Cortex of kidney (tissue), 1 donor: ENCODE measurements around the gene PINLYP.
"Not testable (repeated sequence)": the region's sequence is repeated elsewhere in the genome, so short reads cannot be mapped to it uniquely, and the experiment has no call there.

Experiments used
- DNase-seq: peaks from one replicate; lab custom pipeline; 2025; lab: John Stamatoyannopoulos, UW

The PINLYP gene

GRCh38 chr19:43575156-43575950, at the start of gene PINLYP, which contains the start of gene XRCC1:
Gene PINLYP, plus strand, starts transcription at chr19:43575801. Its CDS starts 1,391 bp downstream, at chr19:43577192.
Gene XRCC1, minus strand, starts transcription at chr19:43575527. Its CDS starts 69 bp downstream, at chr19:43575458.
- no peak for DNase-seq

DNA sequence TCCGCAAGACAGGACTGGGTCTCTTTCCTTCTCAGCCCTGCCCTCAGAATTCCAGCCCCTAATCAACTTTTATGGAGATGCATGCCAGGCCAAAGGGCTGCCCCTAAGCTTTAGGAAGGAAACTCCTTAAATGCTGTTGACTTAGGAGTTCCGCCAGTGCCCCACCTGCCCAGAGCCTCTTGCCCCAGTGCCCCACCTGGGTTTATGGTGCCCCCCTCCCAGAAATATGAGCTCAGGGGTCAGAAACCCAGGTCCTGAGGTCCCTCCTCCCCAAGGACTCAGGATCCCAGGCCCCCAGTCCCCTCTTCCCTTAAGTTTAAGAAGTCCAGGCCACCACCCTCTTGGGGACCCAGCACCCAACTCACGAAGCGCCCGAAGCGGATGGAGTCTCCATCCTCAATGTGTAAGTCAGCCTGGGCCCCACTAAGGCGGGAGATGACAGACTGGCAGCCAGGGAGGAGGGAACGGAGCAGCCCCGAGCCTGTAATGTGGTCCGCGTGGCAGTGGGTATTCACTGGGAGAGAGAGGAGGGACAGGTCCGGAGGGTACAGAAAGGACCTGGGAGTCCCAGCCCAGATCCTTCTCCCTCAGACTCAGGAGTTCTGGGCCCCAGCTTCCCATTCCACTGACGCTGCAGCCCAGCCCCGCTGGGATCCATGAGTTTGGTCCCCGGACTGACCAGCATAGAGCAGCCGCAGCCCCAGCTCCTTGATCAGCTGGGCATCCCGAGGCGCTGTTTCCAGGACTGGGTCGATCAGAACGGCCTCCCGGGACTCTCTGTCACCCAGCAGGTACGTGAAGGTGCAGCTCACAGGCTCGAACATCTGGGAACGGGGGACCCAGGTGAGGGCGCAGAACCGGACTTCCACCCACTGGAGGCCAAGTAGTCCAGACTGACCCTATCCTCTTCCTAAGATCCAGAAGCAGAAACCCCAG, 49.5 kb upstream of the PINLYP start:
- DNase-seq: no peak

DNA sequence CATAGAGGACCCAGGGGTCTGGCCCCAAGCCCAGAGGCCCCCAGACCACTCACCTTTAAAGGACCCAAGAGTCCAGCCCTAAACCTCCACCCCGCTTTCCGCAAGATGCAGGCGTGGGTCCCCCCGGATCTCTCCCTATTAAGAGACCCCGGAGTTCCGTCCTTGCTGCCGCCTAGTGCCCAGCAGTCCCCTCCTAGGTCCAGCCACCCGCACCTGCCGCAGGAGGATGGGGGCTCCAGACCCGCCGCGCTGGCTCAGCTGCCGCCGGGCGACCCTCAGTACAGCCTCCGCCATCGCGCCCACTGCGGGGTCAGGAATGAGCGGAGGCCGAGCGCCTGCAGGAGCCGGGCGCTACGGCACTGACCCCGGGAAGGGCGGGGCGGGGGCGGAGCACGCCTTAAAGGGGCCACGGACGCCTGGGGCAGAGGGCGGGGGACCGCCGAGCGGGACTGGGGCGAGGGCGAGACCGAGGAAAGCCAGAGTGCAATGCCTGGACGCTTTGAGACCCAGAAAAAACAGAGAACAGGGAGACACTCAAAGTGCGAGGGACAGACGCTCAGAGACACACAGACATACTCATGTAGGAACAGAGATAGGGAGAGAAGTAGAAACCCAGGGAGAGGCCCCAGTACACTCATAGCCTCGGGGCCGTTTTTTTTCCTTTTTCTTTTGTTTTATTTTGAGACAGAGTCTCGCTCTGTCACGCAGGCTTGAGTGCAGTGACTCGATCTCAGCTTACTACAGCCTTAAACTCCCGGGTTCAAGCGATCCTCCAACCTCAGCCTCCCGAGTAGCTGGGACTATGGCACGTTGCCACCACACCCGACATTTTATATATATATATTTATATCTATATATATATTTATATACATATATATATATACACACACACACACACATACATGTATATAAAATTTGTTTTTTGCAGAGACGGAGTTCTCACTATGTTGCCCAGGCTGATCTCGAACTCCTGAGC, 48.4 kb upstream of the PINLYP start, which contains the start of gene ETHE1:
ETHE1 (minus strand) TSS at position 318 of the 976 bp plus-strand sequence; CDS start at position 294, 24 bp downstream.
- no peak for DNase-seq

- no peak for DNase-seq
Observed at GRCh38 chr19:43527860-43528622, 47.6 kb upstream of the PINLYP start.

DNA sequence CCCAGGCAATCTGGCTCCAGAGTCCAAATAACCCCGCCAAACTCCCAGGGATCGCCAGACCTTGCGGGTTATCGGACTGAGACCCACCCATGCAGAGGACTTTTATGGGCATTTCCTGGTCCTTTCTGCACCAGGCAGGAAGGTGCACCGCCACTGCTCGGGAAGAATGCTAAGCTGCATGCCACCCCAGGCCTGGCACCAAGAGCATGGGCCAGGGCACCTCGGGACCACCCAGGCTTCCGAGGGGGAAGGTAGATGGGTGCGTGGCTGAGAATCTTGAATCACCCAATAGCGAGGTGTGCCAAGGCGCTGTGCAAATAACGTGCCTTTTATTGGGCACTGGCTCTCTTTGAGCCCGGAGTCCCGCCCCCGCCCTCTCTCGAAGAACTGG, 43.0 kb upstream of the PINLYP start:
- no peak for DNase-seq

DNA sequence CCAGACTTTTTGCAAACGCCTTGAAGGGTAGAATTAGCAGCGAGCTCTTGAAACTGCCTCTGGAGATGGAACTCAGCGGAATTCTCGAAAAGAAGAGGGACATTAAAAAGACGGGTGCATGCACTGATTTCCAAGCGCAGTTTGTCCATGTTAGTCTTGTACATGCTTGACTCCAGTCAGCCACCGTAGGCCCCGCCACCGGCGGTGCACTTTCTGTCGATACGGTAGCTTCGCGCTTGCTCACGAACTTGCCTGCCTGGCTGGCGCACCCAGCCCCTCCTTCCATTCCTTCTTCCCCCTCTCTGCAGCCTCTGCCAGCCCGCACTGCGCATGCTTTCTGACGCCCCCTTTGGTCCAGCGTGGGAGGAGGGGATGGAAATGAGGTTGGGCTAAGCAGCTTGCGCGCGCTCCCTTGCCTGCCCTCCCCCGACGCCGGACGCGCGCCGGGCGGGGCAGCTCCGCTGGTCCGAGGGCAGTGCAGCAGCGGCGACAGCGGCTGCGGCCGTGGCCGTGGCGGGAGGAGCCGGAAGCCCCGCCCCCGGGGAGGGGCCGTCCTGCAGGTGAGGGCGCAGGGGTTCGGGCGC, 42.5 kb upstream of the PINLYP start, which contains the start of gene ZNF575:
ZNF575 (plus strand) TSS at position 227 of the 584 bp plus-strand sequence. CDS start 1,235 bp downstream, outside the sequence.
- no peak for DNase-seq

DNA sequence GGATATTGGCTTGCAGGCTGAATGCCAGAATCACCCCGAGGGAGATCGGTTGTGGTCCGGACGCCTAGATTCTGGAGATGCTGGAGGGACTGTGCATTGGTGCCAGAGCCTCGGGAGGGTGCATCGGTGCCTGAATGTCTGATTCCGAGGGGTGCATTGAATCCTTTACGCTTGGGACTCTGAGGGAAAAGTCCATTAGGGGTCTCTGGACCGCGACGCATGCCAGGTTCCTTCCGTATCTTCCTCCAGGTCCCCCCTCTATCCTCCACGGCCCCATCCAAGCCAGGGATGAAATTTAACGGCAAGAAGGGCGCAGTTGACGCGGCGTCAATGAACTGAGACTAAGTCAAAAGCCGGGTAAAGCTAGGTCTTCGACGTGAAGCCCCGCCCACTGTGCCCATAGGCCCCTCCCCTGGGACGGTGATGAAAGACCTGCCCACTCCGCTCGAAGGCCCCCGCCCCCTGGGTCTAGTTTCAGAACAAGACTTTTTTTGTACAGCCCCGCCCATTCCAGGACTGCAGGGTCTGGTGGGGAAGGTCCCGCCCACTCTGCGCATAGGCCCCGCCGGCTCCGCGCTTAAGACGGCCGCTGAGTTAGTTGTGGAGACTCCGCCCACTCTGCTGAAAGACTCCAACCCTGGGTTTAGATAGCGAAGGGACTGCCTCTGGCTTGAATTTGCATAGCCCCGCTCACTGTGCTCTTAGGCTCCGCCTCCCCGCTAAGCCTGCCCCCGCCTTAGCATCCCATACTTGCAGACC, 41.9 kb upstream of the PINLYP start:
- DNase-seq: no peak

DNA sequence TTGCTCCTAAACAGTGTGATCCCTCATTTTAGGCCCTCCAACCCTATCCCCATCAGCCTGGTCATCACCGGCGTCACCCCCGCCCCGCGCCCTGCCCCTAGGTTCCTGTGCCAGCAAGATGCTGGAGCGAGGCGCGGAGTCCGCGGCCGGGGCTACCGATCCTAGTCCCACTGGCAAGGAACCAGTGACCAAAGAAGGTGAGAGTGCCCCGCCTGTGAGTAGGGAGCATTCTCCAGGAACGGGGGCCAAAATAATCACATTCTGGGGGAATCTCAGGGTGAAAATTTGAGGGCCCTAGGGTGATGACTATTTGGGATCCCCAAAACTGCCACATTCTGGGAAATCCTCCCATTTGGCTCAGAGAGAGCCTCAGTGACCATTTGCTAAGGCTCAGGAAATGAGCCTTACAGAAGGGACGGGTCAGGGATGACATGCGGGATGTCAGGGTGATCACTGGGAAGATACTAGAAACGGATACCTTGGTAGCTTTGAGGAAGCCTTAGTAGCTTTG, 41.2 kb upstream of the PINLYP start:
- no peak for DNase-seq

DNA sequence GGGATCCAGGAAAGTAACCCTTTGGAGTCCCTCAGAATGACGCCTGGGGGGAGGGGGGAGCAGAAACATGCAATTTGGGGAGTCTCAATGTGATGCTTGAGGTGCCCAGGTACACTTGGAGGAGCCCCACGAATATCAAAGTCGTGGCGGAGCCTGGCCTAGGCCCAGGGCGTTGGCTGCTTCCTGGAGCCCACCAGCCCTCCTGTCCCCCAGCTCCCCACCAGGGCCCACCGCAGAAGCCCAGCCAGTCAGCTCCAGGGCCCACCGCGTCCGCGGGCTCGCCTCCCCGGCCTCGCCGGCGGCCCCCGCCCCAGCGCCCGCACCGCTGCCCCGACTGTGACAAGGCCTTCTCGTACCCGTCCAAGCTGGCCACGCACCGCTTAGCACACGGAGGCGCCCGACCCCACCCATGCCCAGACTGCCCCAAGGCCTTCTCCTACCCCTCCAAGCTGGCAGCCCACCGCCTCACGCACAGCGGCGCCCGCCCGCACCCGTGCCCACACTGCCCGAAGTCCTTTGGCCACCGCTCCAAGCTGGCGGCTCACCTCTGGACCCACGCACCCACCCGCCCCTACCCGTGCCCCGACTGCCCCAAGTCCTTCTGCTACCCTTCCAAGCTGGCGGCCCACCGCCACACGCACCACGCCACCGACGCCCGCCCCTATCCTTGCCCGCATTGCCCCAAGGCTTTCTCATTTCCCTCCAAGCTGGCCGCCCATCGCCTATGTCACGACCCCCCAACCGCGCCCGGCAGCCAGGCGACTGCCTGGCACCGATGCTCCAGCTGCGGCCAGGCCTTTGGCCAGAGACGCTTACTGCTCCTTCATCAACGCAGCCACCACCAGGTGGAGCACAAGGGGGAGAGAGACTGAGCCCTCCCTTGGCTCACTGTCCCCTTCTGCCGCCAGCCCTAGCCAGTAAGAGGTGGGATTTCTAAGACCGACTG, 40.5 kb upstream of the PINLYP start:
- no peak for DNase-seq

DNA sequence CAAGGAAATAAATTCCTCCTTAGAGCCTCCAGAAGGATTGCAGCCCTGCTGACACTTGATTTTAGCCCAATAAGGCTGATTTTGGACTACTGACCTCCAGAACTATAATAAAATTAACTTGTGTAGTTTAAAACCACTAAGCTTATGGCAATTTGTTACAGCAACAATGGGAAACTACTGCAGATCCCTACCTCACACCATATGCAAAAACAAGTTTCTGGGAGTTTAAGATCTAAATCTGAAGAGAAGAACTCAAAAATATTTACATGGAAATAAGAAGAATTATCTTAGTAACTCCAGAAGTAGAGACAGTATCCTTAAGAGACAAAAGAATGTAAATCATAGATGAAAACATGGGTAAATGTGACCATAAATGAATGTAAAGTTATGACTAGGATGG, 36.7 kb upstream of the PINLYP start:
- no peak for DNase-seq

DNA sequence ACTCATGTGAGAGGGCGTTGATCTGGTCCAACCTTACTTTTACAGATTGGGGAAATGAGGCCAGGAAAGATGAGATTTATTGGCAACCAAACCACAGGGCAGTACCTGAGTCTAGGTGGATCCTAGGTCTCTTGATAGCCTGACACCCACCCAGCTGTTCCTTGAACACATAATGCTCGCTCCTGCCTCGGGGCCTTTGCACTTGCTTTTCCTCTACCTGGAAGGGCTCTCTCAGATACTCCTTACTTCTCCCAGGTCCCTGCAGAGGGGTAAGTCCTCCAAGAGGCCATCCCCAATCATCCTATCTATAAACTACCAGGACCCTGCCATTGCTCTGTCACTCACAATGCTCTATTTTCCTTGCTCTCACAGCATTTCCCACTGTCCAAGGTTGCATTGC, 35.2 kb upstream of the PINLYP start:
- DNase-seq: no peak

GRCh38 chr19:43541920-43542650, 33.5 kb upstream of the PINLYP start:
- no peak for DNase-seq

DNA sequence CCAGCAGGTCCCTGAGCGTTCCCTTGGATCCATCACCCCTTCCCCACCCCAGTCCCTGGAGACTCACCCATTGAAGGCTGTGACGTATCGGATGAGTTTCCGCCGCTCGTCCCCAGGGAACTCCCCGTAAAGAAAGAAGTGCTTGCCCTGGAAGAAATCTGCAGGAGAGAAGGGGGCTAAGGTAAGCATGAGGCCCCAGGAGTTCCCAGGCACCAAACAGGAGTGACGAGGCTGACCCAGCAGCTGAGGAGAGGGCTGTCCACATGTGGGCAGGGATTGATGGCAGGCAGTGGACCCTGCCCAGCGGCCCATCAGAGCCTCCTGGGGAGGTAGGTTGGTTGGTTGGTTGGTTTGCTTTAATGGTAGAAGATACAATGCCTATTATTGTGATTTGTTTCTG, 31.5 kb upstream of the PINLYP start:
- DNase-seq: no peak

- DNase-seq: no peak
Observed at GRCh38 chr19:43545276-43545675, 30.3 kb upstream of the PINLYP start.

DNA sequence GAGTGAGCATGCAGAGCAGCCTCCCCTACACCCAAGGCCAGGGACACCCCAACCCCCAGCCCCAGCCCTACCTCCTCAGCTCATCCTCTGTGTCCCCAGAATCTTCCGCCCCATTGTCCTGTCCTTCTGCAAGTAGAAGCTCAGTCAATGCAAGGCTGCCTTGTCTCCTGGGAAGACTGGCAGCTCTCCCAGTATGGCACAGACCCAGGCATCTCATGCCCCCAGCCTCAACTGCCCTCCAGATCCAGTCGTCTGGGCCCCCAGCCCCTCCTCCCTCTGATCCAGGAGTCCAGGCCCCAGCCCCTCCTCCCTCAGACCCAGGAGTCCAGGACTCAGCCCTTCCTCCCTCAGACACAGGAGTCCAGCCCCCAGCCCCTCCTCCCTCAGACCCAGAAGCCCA, 29.6 kb upstream of the PINLYP start:
- DNase-seq: no peak

DNA sequence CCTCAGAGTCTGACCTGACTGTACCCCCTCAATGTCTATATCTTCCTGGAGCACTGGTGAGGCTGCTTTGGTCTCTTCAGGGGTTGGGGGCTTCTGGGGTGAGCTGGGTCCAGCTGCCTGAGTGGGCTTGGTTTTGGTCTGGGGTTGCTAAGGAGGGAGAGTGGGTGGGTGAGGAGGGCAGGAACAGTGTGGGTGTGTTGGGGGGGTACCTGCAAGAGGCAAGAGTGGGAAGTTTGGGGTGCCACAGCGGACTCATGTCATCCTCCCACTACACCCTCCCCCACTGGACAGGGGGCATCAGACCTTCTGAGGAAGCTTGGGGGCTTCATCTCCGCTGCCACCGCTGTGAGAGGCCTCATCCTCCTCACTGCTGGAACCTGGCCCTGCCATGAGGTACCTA, 29.0 kb upstream of the PINLYP start:
- no peak for DNase-seq

DNA sequence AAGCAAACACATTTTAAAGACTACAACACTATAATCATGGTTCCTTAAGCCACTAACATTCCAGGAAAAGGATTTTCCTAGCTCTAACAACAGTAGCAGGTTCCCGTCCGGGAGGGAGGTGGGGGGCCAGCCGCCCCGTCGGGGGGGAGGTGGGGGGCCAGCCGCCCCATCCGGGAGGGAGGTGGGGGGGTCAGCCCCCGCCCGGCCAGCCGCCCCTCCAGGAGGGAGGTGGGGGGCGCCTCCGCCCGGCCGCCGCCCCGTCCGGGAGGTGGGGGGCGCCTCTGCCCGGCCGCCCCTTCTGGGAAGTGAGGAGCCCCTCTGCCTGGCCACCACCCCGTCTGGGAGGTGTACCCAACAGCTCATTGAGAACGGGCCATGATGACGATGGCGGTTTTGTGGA, 27.7 kb upstream of the PINLYP start:
- DNase-seq: not testable (repeated sequence)
